ENCODE measurements around the gene USP40. TPM values are rescaled to one million over a fixed set of nuclear protein-coding genes. Genes with fewer than 3 reads are reported as not detected.

USP40 gene
- total and polyA plus RNA-seq, 2 of the 8 experiments (the other 6 are each of a cell fraction or from before 2014, with no cell fraction given): 12.0 to 15.7 TPM

DNA sequence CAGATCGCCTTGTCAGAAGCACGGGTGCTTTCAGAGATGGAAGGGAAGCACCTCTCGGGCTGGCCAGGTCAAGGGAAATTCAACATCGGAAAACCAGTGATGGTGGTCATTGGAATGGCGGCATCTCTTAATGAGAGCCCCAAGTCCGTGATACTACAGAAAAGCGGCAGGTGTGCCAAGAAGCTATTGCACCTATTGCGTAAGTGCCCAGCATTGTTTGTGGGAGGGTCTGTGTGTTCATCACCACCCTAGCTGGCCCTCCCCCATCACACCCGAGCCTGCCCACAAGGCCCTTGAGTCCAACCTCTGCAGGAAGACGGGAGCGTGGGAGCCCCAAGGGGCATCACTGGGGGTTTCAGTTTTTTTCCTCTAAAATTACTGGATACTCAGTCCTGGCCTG lies 111.6 kb downstream of the USP40 start:
- Histone ChIP-seq H3K79me2 (ENCODE audit: control insufficient read depth in 1 of 2, insufficient read depth in 2 of 2, low read length in 2 of 2) (no peaks in the 10 kb centered on the region), H3K23ac (ENCODE audit: insufficient read length) (no peak overlapping the region), H3K9me3 (ENCODE audit: insufficient read depth in 2 of 2, low read depth in 1 of 2, low read length in 1 of 2) (no peaks in the 10 kb centered on the region), H3K18ac (ENCODE audit: extremely low read depth, low read length) (no peak overlapping the region), H2BK15ac (ENCODE audit: low read length) (no peak overlapping the region), H3K9ac (replicated peaks in 1 of 4; ENCODE audit: extremely low read depth in 1 of 4, low read depth in 3 of 4, low read length in 3 of 4) (no peak overlapping the region), H3K36me3 (ENCODE audit: control insufficient read depth in 2 of 4, insufficient read depth in 4 of 4, low read length in 3 of 4) (peaks cover 0 to 6% (median 3%) of the 10 kb centered on the region in 4 experiments; a peak in 3 of 8 replicates), H3K4me2 (ENCODE audit: insufficient read depth in 1 of 2, low read depth in 2 of 2, low read length in 2 of 2) (no peak overlapping the region), H2BK12ac (ENCODE audit: low read depth, low read length) (no peak overlapping the region), H2AFZ (ENCODE audit: low read length) (no peak overlapping the region), H3K79me1 (ENCODE audit: low read depth, low read length) (no peaks in the 10 kb centered on the region), H3K27me3 (replicated peaks in 1 of 4; ENCODE audit: control insufficient read depth in 3 of 4, extremely low read depth in 1 of 4, insufficient read depth in 3 of 4, low read length in 3 of 4) (no peaks in the 10 kb centered on the region), H3K14ac (ENCODE audit: insufficient read length) (no peak overlapping the region), H4K8ac (ENCODE audit: extremely low read depth, insufficient read depth, low read length) (no peak overlapping the region), H3K23me2 (ENCODE audit: low read depth, low read length) (no peaks in the 10 kb centered on the region), H2BK20ac (ENCODE audit: low read length) (no peak overlapping the region), H2AK5ac (ENCODE audit: low read depth, low read length) (no peak overlapping the region), H3K4me1 (replicated peaks in 1 of 4; ENCODE audit: control insufficient read depth in 3 of 4, insufficient read depth in 4 of 4, low read length in 3 of 4) (no peaks in the 10 kb centered on the region), H2BK120ac (replicated peaks; ENCODE audit: low read depth, low read length) (no peak overlapping the region), H4K91ac (replicated peaks; ENCODE audit: insufficient read length, low read length) (no peak overlapping the region), H3K4ac (replicated peaks; ENCODE audit: insufficient read length, low read depth, low read length) (no peak overlapping the region), H3K27ac (ENCODE audit: low read depth, low read length) (no peak overlapping the region), H4K20me1 (replicated peaks in 1 of 2; ENCODE audit: control insufficient read depth in 1 of 2, insufficient read depth in 2 of 2, low read length in 2 of 2) (peaks cover 0 to 2% of the 10 kb centered on the region in 2 experiments), H2BK5ac (ENCODE audit: low read depth, low read length) (no peak overlapping the region), H4K5ac (ENCODE audit: insufficient read length, low read depth, low read length) (no peak overlapping the region), H3K56ac (replicated peaks; ENCODE audit: insufficient read length, low read depth, low read length) (no peak overlapping the region), H3K4me3 (ENCODE audit: extremely low read depth in 1 of 4, insufficient read depth in 2 of 4, low read depth in 3 of 4, low read length in 4 of 4) (no peak overlapping the region)
- 95% methylated on average over 11 of the region's 11 CpGs; no CpG with 5 or more reads in 1 of the 2 experiments for WGBS, 2 experiments (ENCODE audit: extremely low coverage in 1 of 2, insufficient coverage in 1 of 2, insufficient read length in 1 of 2, insufficient replicate concordance in 2 of 2, low coverage in 1 of 2, low lambda C conversion rate in 2 of 2, missing lambda C conversion rate in 1 of 2)
- no peak for FAIRE-seq
- ChIA-PET POLR2A (ENCODE audit: partially characterized antibody) (no interaction called here), CTCF (ENCODE audit: partially characterized antibody) (interaction anchor here (0.6 to 1.8 kb wide), 3 partner anchors 12 to 377 kb away, joined by 3 to 4 read pairs (median 4); no protein-coding TSS in a partner anchor)
- TF ChIP-seq CEBPB (IDR thresholded peaks at IDR 0.05; ENCODE audit: low read depth, low read length): peak; percentile 61
- no peak for TF ChIP-seq NANOG (IDR thresholded peaks at IDR 0.05; ENCODE audit: insufficient read depth, low read depth, low read length, poor library complexity, severe bottlenecking)
- no peak for DNase-seq (ENCODE audit: low read depth in 1 of 2, low spot score in 2 of 2)
